Left lobe of liver (tissue), 2 donors: Measurements from ENCODE around the gene TNRC18. TPM values are rescaled to one million over a fixed set of nuclear protein-coding genes. Genes with fewer than 3 reads are reported as not detected.
"Not testable (repeated sequence)": the region's sequence is repeated elsewhere in the genome, so short reads cannot be mapped to it uniquely, and the experiment has no call there.

ENCODE experiments used
- ATAC-seq: fragments of 200-7000 bp; cut with Tn5 transposase; one replicate; pipeline ENCODE4 v1.9.1; 2020; ENCODE audit warnings: mild to moderate bottlenecking, moderate library complexity
- DNase-seq: peaks from one replicate; pipeline ENCODE4 v3.0.0-alpha.2; 2020; ENCODE audit warnings: low spot score
- total RNA-seq: library from RNA; stranded (reverse); gene quantifications from one replicate; pipeline ENCODE4 v1.2.1, GENCODE V29; 2021
- donor health status: DM: no; HTN: no; CAD: no; lungs with moderate emphysema.
- donor health status: DM: no; HTN: yes; CAD: no.

The TNRC18 gene, protein sequence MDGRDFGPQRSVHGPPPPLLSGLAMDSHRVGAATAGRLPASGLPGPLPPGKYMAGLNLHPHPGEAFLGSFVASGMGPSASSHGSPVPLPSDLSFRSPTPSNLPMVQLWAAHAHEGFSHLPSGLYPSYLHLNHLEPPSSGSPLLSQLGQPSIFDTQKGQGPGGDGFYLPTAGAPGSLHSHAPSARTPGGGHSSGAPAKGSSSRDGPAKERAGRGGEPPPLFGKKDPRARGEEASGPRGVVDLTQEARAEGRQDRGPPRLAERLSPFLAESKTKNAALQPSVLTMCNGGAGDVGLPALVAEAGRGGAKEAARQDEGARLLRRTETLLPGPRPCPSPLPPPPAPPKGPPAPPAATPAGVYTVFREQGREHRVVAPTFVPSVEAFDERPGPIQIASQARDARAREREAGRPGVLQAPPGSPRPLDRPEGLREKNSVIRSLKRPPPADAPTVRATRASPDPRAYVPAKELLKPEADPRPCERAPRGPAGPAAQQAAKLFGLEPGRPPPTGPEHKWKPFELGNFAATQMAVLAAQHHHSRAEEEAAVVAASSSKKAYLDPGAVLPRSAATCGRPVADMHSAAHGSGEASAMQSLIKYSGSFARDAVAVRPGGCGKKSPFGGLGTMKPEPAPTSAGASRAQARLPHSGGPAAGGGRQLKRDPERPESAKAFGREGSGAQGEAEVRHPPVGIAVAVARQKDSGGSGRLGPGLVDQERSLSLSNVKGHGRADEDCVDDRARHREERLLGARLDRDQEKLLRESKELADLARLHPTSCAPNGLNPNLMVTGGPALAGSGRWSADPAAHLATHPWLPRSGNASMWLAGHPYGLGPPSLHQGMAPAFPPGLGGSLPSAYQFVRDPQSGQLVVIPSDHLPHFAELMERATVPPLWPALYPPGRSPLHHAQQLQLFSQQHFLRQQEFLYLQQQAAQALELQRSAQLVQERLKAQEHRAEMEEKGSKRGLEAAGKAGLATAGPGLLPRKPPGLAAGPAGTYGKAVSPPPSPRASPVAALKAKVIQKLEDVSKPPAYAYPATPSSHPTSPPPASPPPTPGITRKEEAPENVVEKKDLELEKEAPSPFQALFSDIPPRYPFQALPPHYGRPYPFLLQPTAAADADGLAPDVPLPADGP (N-terminal part only)
- 35.4 TPM for total RNA-seq

DNA sequence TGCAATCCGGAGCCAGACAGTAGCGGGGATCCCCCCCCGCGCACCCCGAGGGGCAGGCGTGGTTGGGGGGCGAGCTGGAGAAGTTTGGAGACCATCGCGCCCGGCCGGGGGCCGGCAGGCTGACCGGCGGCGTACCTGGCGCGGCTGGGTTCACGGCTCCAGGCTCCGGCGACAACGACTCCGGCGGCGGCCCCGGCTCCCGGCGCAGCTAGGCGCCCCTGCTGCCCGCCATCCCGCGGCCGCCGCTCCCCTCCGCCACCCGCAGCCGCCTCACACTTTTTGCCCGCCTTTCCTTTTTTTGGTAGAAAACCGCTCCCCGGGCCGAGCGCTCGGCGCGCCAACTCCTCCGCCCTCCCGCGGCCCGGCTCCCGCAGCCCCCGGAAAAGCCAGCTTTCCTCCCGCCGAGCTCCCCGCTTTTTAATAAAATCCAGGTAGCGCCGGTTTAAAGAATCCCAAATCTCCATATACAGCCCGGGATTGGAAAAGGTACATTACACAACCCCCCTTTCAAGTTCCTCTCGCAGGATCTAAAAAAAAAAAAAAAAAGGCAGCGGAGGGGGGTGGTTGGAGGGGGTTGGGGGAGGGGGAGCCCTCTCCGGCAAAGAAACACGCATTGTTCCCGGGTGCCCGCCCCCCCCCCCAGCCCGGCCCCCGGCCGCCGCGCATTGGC is at the start of gene TNRC18:
Gene TNRC18 (minus strand): TSS at position 529 of the 670 bp plus-strand sequence. CDS start 2,588 bp downstream, outside the sequence.
- DNase-seq = peak; percentile 69
- ATAC-seq = peak; percentile 9

- no peak for ATAC-seq
- DNase-seq = no peak
Measured at GRCh38 chr7:5472432-5473315, 49.0 kb upstream of the TNRC18 start.

DNA sequence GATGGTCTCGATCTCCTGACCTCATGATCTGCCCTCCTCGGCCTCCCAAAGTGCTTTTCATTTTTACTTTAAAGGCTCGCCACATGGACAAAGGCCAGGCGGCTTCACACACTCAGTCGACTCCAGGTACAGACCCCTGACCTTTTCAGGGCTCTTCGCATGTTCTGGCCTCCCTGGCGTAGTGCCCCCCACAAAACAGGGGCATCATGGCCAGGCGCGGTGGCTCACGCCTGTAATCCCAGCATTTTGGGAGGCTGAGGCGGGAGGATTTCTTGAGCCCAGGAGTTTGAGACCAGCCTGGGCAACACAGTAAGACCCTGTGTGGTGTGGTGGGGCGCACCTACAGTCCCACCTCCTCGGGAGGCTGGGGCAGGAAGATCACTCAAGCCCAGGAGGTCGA is 48.0 kb upstream of the TNRC18 start:
- not testable (repeated sequence) for ATAC-seq, DNase-seq

GRCh38 chr7:5470816-5471215 is 47.2 kb upstream of the TNRC18 start:
- peak; percentile 57 for ATAC-seq

DNA sequence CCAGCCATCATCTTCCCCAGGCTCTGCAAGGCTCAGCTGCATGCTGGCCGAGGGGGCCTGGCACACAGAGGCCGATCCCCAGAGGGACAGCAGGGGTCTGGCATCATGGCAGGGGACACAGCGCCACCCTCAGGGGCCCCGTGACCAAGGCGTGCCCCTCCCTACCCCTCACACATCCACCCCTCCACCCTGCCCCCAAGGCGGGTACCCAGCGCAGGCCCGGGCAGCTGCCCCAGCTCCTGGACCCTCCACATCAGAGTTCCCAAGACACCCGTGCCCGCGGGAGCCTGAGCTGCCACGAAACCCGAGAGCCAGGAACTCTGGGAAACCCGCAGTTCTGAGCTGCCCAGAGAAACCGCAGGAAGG is 46.5 kb upstream of the TNRC18 start:
- DNase-seq (no peak), ATAC-seq (no peak)

More at GRCh38 chr7:5470816-5471215, 47.2 kb upstream of the TNRC18 start:
- no peak for DNase-seq

- DNase-seq (no peak), ATAC-seq (no peak)
Measured at GRCh38 chr7:5469375-5470166, 45.9 kb upstream of the TNRC18 start.

GRCh38 chr7:5467645-5468044 is 44.0 kb upstream of the TNRC18 start:
- no peak for ATAC-seq
- DNase-seq = no peak

DNA sequence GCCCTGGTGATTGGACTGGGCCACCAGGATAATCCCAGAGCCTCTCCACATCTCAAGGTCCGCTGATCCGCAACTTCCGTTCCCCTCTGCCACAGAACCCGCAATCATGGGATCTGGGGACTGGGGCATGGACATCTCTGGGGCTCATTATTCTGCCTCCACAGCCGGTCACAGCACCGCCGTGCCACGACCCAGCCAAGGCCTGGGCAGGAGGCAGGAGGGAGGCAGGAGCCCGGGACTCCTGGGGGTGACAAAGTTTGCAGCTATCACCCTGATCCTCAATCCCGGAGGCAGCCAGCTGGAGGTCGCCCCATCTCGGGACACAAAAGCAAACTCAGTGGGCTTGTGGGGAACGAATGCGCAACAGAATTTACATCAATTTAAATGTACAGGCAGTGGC is 42.9 kb upstream of the TNRC18 start:
- DNase-seq = no peak
- ATAC-seq = no peak

DNA sequence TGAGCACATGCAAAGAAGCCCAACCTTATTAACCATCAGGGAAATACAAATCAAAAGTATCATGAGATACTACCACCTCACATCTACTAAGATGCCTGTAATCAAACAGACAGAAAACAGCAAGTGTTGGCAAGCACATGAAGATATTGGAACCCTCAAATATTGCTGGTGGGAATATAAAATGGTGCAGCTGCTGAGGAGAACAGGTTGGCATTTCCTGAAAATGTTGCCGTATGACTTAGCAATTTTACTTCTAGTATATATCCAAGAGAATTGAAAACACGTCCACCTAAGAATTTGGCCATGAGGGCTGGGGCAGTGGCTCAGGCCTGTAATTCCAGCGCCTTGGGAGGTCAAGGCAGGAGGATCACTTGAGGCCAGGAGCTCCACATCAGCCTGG is 39.4 kb upstream of the TNRC18 start:
- DNase-seq = no peak

GRCh38 chr7:5462216-5462615 is 38.6 kb upstream of the TNRC18 start:
- ATAC-seq (no peak), DNase-seq (no peak)

More for the DNA sequence above, 39.4 kb upstream of the TNRC18 start:
- ATAC-seq = no peak

DNA sequence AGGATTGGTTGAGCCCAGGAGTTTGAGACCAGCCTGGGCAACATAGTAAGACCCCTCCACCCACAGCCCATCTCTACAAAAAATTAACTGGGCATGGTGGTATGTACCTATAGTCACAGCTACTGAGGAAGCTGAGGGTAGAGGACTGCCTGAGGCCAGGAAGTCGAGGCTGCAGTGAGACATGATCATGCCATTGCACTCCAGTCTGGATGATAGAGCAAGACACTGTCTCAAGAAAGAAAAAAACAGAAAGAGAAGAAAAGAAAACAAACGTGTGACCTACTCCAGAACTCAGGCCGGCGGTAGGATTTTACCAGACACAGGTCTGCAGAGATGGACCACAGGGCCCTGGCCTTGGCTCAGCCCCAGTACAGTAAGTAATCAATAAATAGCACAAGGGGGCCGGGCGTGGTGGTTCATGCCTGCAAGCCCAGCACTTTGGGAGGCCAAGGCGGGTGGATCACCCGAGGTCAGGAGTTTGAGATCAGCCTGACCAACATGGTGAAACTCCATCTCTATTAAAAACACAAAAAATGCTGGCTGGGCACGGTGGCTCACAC is 35.4 kb upstream of the TNRC18 start:
- DNase-seq = no peak
- ATAC-seq = no peak

- ATAC-seq (no peak), DNase-seq (no peak)
Measured at GRCh38 chr7:5457245-5457735, 33.7 kb upstream of the TNRC18 start.

- DNase-seq (no peak), ATAC-seq (no peak)
Measured at GRCh38 chr7:5456409-5456808, 32.8 kb upstream of the TNRC18 start.

DNA sequence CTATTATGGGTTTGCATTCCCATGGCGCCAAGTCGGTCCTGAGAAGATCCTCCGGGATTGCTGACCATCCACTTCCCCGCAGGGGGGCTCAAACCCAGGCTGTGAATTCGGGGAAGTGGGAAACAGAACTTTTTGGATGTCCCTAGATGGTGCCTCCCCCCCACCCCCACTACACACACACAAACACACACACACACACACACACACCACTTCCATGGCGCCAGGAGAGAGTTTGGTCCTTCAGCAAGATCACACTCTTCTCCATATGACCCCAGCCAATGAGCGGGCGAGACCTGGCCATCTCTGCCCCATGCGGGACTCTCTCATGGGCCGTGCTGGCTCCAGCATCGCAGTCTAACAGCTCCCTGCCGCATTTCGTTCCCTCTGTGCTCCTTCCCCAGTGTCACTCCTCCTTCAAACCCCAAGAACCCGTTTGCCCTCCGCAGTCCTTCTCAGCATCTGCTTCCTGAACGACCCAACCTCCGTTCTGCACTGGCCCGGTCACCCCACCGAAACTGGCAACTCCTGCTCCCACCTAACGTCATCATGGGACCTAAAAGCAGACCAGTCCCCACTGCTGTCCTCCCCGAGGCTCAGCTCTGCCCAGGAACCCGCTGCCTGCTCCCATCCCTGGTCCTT is 32.1 kb upstream of the TNRC18 start:
- ATAC-seq (no peak), DNase-seq (no peak)

- DNase-seq (no peak), ATAC-seq (no peak)
Measured at GRCh38 chr7:5455175-5455574, 31.5 kb upstream of the TNRC18 start.

GRCh38 chr7:5454485-5454884 is 30.9 kb upstream of the TNRC18 start:
- DNase-seq = no peak
- ATAC-seq = no peak

GRCh38 chr7:5453566-5454075 is 30.0 kb upstream of the TNRC18 start:
- no peak for ATAC-seq

More at GRCh38 chr7:5453566-5454075, 30.0 kb upstream of the TNRC18 start:
- DNase-seq = no peak
